Endodermal cell (in vitro differentiated cells): ENCODE data around the gene PARD3B. TPM values are rescaled to one million over a fixed set of nuclear protein-coding genes. Genes with fewer than 3 reads are reported as not detected.

Experiments
- DNase-seq: peaks from one replicate; pipeline ENCODE4 v3.0.0-alpha.2; 2017
- H3K27ac ChIP-seq: 2 replicates; pipeline ENCODE4 v1.5.1; 2013; ENCODE audit warnings: mild to moderate bottlenecking, low read depth, low read length, moderate library complexity
- H3K27me3 ChIP-seq: 2 replicates; pipeline ENCODE4 v1.6.1; 2013; ENCODE audit warnings: mild to moderate bottlenecking, low read length, moderate library complexity; ENCODE audit not compliant: insufficient read depth, control insufficient read depth, poor library complexity, severe bottlenecking
- H3K36me3 ChIP-seq: 2 replicates; pipeline ENCODE4 v1.7.0; 2013; ENCODE audit warnings: mild to moderate bottlenecking, low read length, moderate library complexity; ENCODE audit not compliant: control insufficient read depth, insufficient read depth
- H3K4me1 ChIP-seq: one replicate; pipeline ENCODE4 v1.7.0; 2013; ENCODE audit warnings: low read length; ENCODE audit not compliant: control insufficient read depth, insufficient read depth
- H3K4me3 ChIP-seq: 2 replicates; pipeline ENCODE4 v1.5.1; 2013; ENCODE audit warnings: mild to moderate bottlenecking, low read length, moderate library complexity
- H3K9ac ChIP-seq: 2 replicates; pipeline ENCODE4 v1.6.1; 2013; ENCODE audit warnings: mild to moderate bottlenecking, low read length, moderate library complexity; ENCODE audit not compliant: poor library complexity, severe bottlenecking; ENCODE audit errors: extremely low read depth
- H3K9me3 ChIP-seq: 2 replicates; pipeline ENCODE4 v1.6.1; 2013; ENCODE audit warnings: mild to moderate bottlenecking, low read length, moderate library complexity; ENCODE audit not compliant: control insufficient read depth
- H3K27ac Mint-ChIP-seq: 2 replicates; pipeline ENCODE4 v1.8.0; 2020; ENCODE audit warnings: mixed read lengths
- H3K27me3 Mint-ChIP-seq: 2 replicates; pipeline ENCODE4 v1.8.0; 2021; ENCODE audit warnings: mild to moderate bottlenecking, mixed read lengths; ENCODE audit not compliant: insufficient read depth
- H3K36me3 Mint-ChIP-seq: 2 replicates; pipeline ENCODE4 v1.8.0; 2020; ENCODE audit warnings: low read depth, mixed read lengths
- H3K4me1 Mint-ChIP-seq: 2 replicates; pipeline ENCODE4 v1.8.0; 2020; ENCODE audit warnings: mixed read lengths
- H3K4me3 Mint-ChIP-seq: 2 replicates; pipeline ENCODE4 v1.8.0; 2020; ENCODE audit warnings: mild to moderate bottlenecking, moderate library complexity, mixed read lengths
- H3K9me3 Mint-ChIP-seq: 2 replicates; pipeline ENCODE4 v1.8.0; 2020; ENCODE audit warnings: mild to moderate bottlenecking, mixed read lengths
- CTCF ChIP-seq: fragments of 200-600 bp; sonication (generic); conservative IDR thresholded peaks from 2 replicates; pipeline ENCODE4 v1.5.0; 2021; ENCODE audit warnings: antibody characterized with exemption, mild to moderate bottlenecking
- WGBS, 2 experiments: methylation state at CpG; one replicate each; pipeline versions ENCODE4 v1.1.5 to v1.1.7; 2013; ENCODE audit warnings: missing lambda C conversion rate in 2 of 2, mixed read lengths in 1 of 2; ENCODE audit not compliant: insufficient coverage in 1 of 2, insufficient read length in 1 of 2; 5-methylcytosine and 5-hydroxymethylcytosine counted together
- total RNA-seq, 2 donors: library from RNA; stranded (reverse); fragmentation: NEBNext Ultra II Directional in 1 of 2; extraction: Animal tissue kit (Norgen Biotek cat#: 25700) in 1 of 2; gene quantifications; 2 replicates in 1 of 2; 3 replicates in 1 of 2; pipeline ENCODE4 v1.2.1, GENCODE V29; 2021

Gene PARD3B
- total RNA-seq, 2 donors from 2014 or later = 2.5 to 5.6 TPM

- H3K27ac ChIP-seq = no peak overlapping the region
- H3K4me1 ChIP-seq = no peaks in the 10 kb centered on the region
- no peaks in the 10 kb centered on the region for H3K9me3 ChIP-seq
- H3K36me3 Mint-ChIP-seq = no peaks in the 10 kb centered on the region
- WGBS, 2 experiments = 90 to 93% methylated on average over 3 of the region's 3 CpGs
- no peak for DNase-seq
- no peaks in the 10 kb centered on the region for H3K36me3 ChIP-seq
- peaks cover 4% of the 10 kb centered on the region for H3K4me1 Mint-ChIP-seq
- no peaks in the 10 kb centered on the region for H3K27me3 ChIP-seq
- no peak overlapping the region for H3K27ac Mint-ChIP-seq
- no peak for TF ChIP-seq CTCF
- H3K4me3 ChIP-seq = no peak overlapping the region
- H3K9ac ChIP-seq = no peak overlapping the region
- no peaks in the 10 kb centered on the region for H3K27me3 Mint-ChIP-seq
- no peaks in the 10 kb centered on the region for H3K9me3 Mint-ChIP-seq
- H3K4me3 Mint-ChIP-seq = no peak overlapping the region
Measured at GRCh38 chr2:204726831-204727230, 181.6 kb downstream of the PARD3B start.

GRCh38 chr2:204727368-204727767 is 182.1 kb downstream of the PARD3B start:
- Mint-ChIP-seq H3K36me3 (no peaks in the 10 kb centered on the region), H3K27me3 (no peaks in the 10 kb centered on the region), H3K4me1 (peaks cover 4% of the 10 kb centered on the region), H3K27ac (no peak overlapping the region), H3K4me3 (no peak overlapping the region), H3K9me3 (no peaks in the 10 kb centered on the region)
- 84 to 100% methylated on average over 2 to 3 of the region's 3 CpGs for WGBS, 2 experiments
- H3K27ac ChIP-seq = no peak overlapping the region
- no peak overlapping the region for H3K9ac ChIP-seq
- no peaks in the 10 kb centered on the region for H3K9me3 ChIP-seq
- no peak overlapping the region for H3K4me3 ChIP-seq
- H3K36me3 ChIP-seq = no peaks in the 10 kb centered on the region
- peak; percentile 45 for DNase-seq
- peak; percentile 37 for TF ChIP-seq CTCF
- H3K27me3 ChIP-seq = no peaks in the 10 kb centered on the region
- no peaks in the 10 kb centered on the region for H3K4me1 ChIP-seq

GRCh38 chr2:204730603-204731002 is 185.3 kb downstream of the PARD3B start:
- H3K4me3 Mint-ChIP-seq = no peak overlapping the region
- H3K4me1 Mint-ChIP-seq = peaks cover 4% of the 10 kb centered on the region
- H3K27ac Mint-ChIP-seq = no peak overlapping the region
- Histone ChIP-seq H3K27me3 (no peaks in the 10 kb centered on the region), H3K9ac (no peak overlapping the region), H3K4me3 (no peak overlapping the region), H3K27ac (no peak overlapping the region), H3K4me1 (no peaks in the 10 kb centered on the region), H3K9me3 (no peaks in the 10 kb centered on the region), H3K36me3 (no peaks in the 10 kb centered on the region)
- DNase-seq = no peak
- H3K36me3 Mint-ChIP-seq = no peaks in the 10 kb centered on the region
- 91 to 93% methylated on average over 4 of the region's 4 CpGs for WGBS, 2 experiments
- H3K9me3 Mint-ChIP-seq = no peaks in the 10 kb centered on the region
- no peak for TF ChIP-seq CTCF
- H3K27me3 Mint-ChIP-seq = no peaks in the 10 kb centered on the region
